ENCODE measurements around the gene ADGRB3.

The ADGRB3 gene

GRCh38 chr6:69026715-69027114, 391.6 kb downstream of the ADGRB3 start:
- Histone ChIP-seq H3K4me3 (ENCODE audit: low read depth, low read length) (no peak overlapping the region), H3K4me1 (ENCODE audit: control insufficient read depth, insufficient read depth, low read length) (peaks cover 3% of the 10 kb centered on the region; the same call in 1 of the 2 replicates), H3K36me3 (ENCODE audit: control insufficient read depth, insufficient read depth, low read length) (no peaks in the 10 kb centered on the region), H3K27me3 (ENCODE audit: control insufficient read depth, insufficient read depth, low read length) (no peaks in the 10 kb centered on the region), H3K9ac (ENCODE audit: low read length) (no peak overlapping the region), H3K9me3 (ENCODE audit: control insufficient read depth, insufficient read depth, low read depth, low read length) (no peaks in the 10 kb centered on the region), H3K27ac (ENCODE audit: low read depth, low read length) (no peak overlapping the region)

GRCh38 chr6:69027861-69028260, 392.8 kb downstream of the ADGRB3 start:
- Histone ChIP-seq H3K9me3 (ENCODE audit: control insufficient read depth, insufficient read depth, low read depth, low read length) (no peaks in the 10 kb centered on the region), H3K4me1 (ENCODE audit: control insufficient read depth, insufficient read depth, low read length) (peaks cover 3% of the 10 kb centered on the region; the same call in 1 of the 2 replicates), H3K27ac (ENCODE audit: low read depth, low read length) (no peak overlapping the region), H3K27me3 (ENCODE audit: control insufficient read depth, insufficient read depth, low read length) (no peaks in the 10 kb centered on the region), H3K4me3 (ENCODE audit: low read depth, low read length) (no peak overlapping the region), H3K9ac (ENCODE audit: low read length) (no peak overlapping the region), H3K36me3 (ENCODE audit: control insufficient read depth, insufficient read depth, low read length) (no peaks in the 10 kb centered on the region)

GRCh38 chr6:69038841-69039240, 403.8 kb downstream of the ADGRB3 start:
- H3K9me3 ChIP-seq (ENCODE audit: control insufficient read depth, insufficient read depth, low read depth, low read length) = no peaks in the 10 kb centered on the region
- no peaks in the 10 kb centered on the region for H3K27me3 ChIP-seq (ENCODE audit: control insufficient read depth, insufficient read depth, low read length)
- H3K27ac ChIP-seq (ENCODE audit: low read depth, low read length) = no peak overlapping the region
- no peaks in the 10 kb centered on the region for H3K4me1 ChIP-seq (ENCODE audit: control insufficient read depth, insufficient read depth, low read length)
- H3K36me3 ChIP-seq (ENCODE audit: control insufficient read depth, insufficient read depth, low read length) = no peaks in the 10 kb centered on the region
- no peak overlapping the region for H3K9ac ChIP-seq (ENCODE audit: low read length)
- no peak overlapping the region for H3K4me3 ChIP-seq (ENCODE audit: low read depth, low read length)

GRCh38 chr6:69042297-69042696, 407.2 kb downstream of the ADGRB3 start:
- Histone ChIP-seq H3K27me3 (ENCODE audit: control insufficient read depth, insufficient read depth, low read length) (no peaks in the 10 kb centered on the region), H3K9me3 (ENCODE audit: control insufficient read depth, insufficient read depth, low read depth, low read length) (no peaks in the 10 kb centered on the region), H3K27ac (ENCODE audit: low read depth, low read length) (no peak overlapping the region), H3K9ac (ENCODE audit: low read length) (no peak overlapping the region), H3K36me3 (ENCODE audit: control insufficient read depth, insufficient read depth, low read length) (no peaks in the 10 kb centered on the region), H3K4me1 (ENCODE audit: control insufficient read depth, insufficient read depth, low read length) (no peaks in the 10 kb centered on the region), H3K4me3 (ENCODE audit: low read depth, low read length) (no peak overlapping the region)

GRCh38 chr6:69044534-69044933, 409.5 kb downstream of the ADGRB3 start:
- no peaks in the 10 kb centered on the region for H3K27me3 ChIP-seq (ENCODE audit: control insufficient read depth, insufficient read depth, low read length)
- no peak overlapping the region for H3K9ac ChIP-seq (ENCODE audit: low read length)
- no peaks in the 10 kb centered on the region for H3K9me3 ChIP-seq (ENCODE audit: control insufficient read depth, insufficient read depth, low read depth, low read length)
- no peaks in the 10 kb centered on the region for H3K36me3 ChIP-seq (ENCODE audit: control insufficient read depth, insufficient read depth, low read length)
- H3K27ac ChIP-seq (ENCODE audit: low read depth, low read length) = no peak overlapping the region
- H3K4me1 ChIP-seq (ENCODE audit: control insufficient read depth, insufficient read depth, low read length) = no peaks in the 10 kb centered on the region
- no peak overlapping the region for H3K4me3 ChIP-seq (ENCODE audit: low read depth, low read length)

- Histone ChIP-seq H3K27me3 (ENCODE audit: control insufficient read depth, insufficient read depth, low read length) (no peaks in the 10 kb centered on the region), H3K9ac (ENCODE audit: low read length) (no peak overlapping the region), H3K27ac (ENCODE audit: low read depth, low read length) (no peak overlapping the region), H3K4me3 (ENCODE audit: low read depth, low read length) (no peak overlapping the region), H3K9me3 (ENCODE audit: control insufficient read depth, insufficient read depth, low read depth, low read length) (no peaks in the 10 kb centered on the region), H3K36me3 (ENCODE audit: control insufficient read depth, insufficient read depth, low read length) (no peaks in the 10 kb centered on the region), H3K4me1 (ENCODE audit: control insufficient read depth, insufficient read depth, low read length) (no peaks in the 10 kb centered on the region)
Measured at GRCh38 chr6:69059413-69059812, 424.3 kb downstream of the ADGRB3 start.

GRCh38 chr6:69061066-69061465, 426.0 kb downstream of the ADGRB3 start:
- no peak overlapping the region for H3K27ac ChIP-seq (ENCODE audit: low read depth, low read length)
- no peak overlapping the region for H3K9ac ChIP-seq (ENCODE audit: low read length)
- no peak overlapping the region for H3K4me3 ChIP-seq (ENCODE audit: low read depth, low read length)
- no peaks in the 10 kb centered on the region for H3K4me1 ChIP-seq (ENCODE audit: control insufficient read depth, insufficient read depth, low read length)
- H3K9me3 ChIP-seq (ENCODE audit: control insufficient read depth, insufficient read depth, low read depth, low read length) = no peaks in the 10 kb centered on the region
- no peaks in the 10 kb centered on the region for H3K27me3 ChIP-seq (ENCODE audit: control insufficient read depth, insufficient read depth, low read length)
- H3K36me3 ChIP-seq (ENCODE audit: control insufficient read depth, insufficient read depth, low read length) = no peaks in the 10 kb centered on the region

GRCh38 chr6:69063401-69063800, 428.3 kb downstream of the ADGRB3 start:
- Histone ChIP-seq H3K9me3 (ENCODE audit: control insufficient read depth, insufficient read depth, low read depth, low read length) (no peaks in the 10 kb centered on the region), H3K9ac (ENCODE audit: low read length) (no peak overlapping the region), H3K36me3 (ENCODE audit: control insufficient read depth, insufficient read depth, low read length) (no peaks in the 10 kb centered on the region), H3K4me3 (ENCODE audit: low read depth, low read length) (no peak overlapping the region), H3K27ac (ENCODE audit: low read depth, low read length) (no peak overlapping the region), H3K27me3 (ENCODE audit: control insufficient read depth, insufficient read depth, low read length) (no peaks in the 10 kb centered on the region), H3K4me1 (ENCODE audit: control insufficient read depth, insufficient read depth, low read length) (no peaks in the 10 kb centered on the region)

GRCh38 chr6:69064226-69064625, 429.1 kb downstream of the ADGRB3 start:
- Histone ChIP-seq H3K9ac (ENCODE audit: low read length) (no peak overlapping the region), H3K27me3 (ENCODE audit: control insufficient read depth, insufficient read depth, low read length) (no peaks in the 10 kb centered on the region), H3K36me3 (ENCODE audit: control insufficient read depth, insufficient read depth, low read length) (no peaks in the 10 kb centered on the region), H3K27ac (ENCODE audit: low read depth, low read length) (no peak overlapping the region), H3K4me3 (ENCODE audit: low read depth, low read length) (no peak overlapping the region), H3K9me3 (ENCODE audit: control insufficient read depth, insufficient read depth, low read depth, low read length) (no peaks in the 10 kb centered on the region), H3K4me1 (ENCODE audit: control insufficient read depth, insufficient read depth, low read length) (no peaks in the 10 kb centered on the region)

GRCh38 chr6:69069881-69070280, 434.8 kb downstream of the ADGRB3 start:
- Histone ChIP-seq H3K9ac (ENCODE audit: low read length) (no peak overlapping the region), H3K36me3 (ENCODE audit: control insufficient read depth, insufficient read depth, low read length) (no peaks in the 10 kb centered on the region), H3K27ac (ENCODE audit: low read depth, low read length) (no peak overlapping the region), H3K4me1 (ENCODE audit: control insufficient read depth, insufficient read depth, low read length) (no peaks in the 10 kb centered on the region), H3K27me3 (ENCODE audit: control insufficient read depth, insufficient read depth, low read length) (no peaks in the 10 kb centered on the region), H3K9me3 (ENCODE audit: control insufficient read depth, insufficient read depth, low read depth, low read length) (no peaks in the 10 kb centered on the region), H3K4me3 (ENCODE audit: low read depth, low read length) (no peak overlapping the region)

GRCh38 chr6:69072796-69073195, 437.7 kb downstream of the ADGRB3 start:
- Histone ChIP-seq H3K9me3 (ENCODE audit: control insufficient read depth, insufficient read depth, low read depth, low read length) (no peaks in the 10 kb centered on the region), H3K36me3 (ENCODE audit: control insufficient read depth, insufficient read depth, low read length) (no peaks in the 10 kb centered on the region), H3K4me3 (ENCODE audit: low read depth, low read length) (no peak overlapping the region), H3K4me1 (ENCODE audit: control insufficient read depth, insufficient read depth, low read length) (no peaks in the 10 kb centered on the region), H3K27me3 (ENCODE audit: control insufficient read depth, insufficient read depth, low read length) (no peaks in the 10 kb centered on the region), H3K9ac (ENCODE audit: low read length) (no peak overlapping the region), H3K27ac (ENCODE audit: low read depth, low read length) (no peak overlapping the region)

- H3K4me3 ChIP-seq (ENCODE audit: low read depth, low read length) = no peak overlapping the region
- no peaks in the 10 kb centered on the region for H3K4me1 ChIP-seq (ENCODE audit: control insufficient read depth, insufficient read depth, low read length)
- H3K27ac ChIP-seq (ENCODE audit: low read depth, low read length) = no peak overlapping the region
- no peaks in the 10 kb centered on the region for H3K9me3 ChIP-seq (ENCODE audit: control insufficient read depth, insufficient read depth, low read depth, low read length)
- no peaks in the 10 kb centered on the region for H3K36me3 ChIP-seq (ENCODE audit: control insufficient read depth, insufficient read depth, low read length)
- no peak overlapping the region for H3K9ac ChIP-seq (ENCODE audit: low read length)
- no peaks in the 10 kb centered on the region for H3K27me3 ChIP-seq (ENCODE audit: control insufficient read depth, insufficient read depth, low read length)
Measured at GRCh38 chr6:69084746-69085335, 449.8 kb downstream of the ADGRB3 start.

Data from HUES6 (cell line).